Measurements from ENCODE around the gene SMARCAD1. TPM values are rescaled to one million over a fixed set of nuclear protein-coding genes. Genes with fewer than 3 reads are reported as not detected.

SMARCAD1 gene
- total RNA-seq, 1 experiment from 2014 or later = 17.0 TPM

GRCh38 chr4:94221916-94222315, 14.3 kb downstream of the SMARCAD1 start:
- TF ChIP-seq CTCF (conservative IDR thresholded peaks at IDR 0.05; ENCODE audit: low read depth, low read length) = no peak
- no peak for TF ChIP-seq EZH2 (IDR thresholded peaks at IDR 0.05; ENCODE audit: low read length, unreplicated experiment)
- no peak for TF ChIP-seq EZH2phosphoT487 (IDR thresholded peaks at IDR 0.05; ENCODE audit: borderline replicate concordance, low read length)
- no peak overlapping the region for H3K9ac ChIP-seq (ENCODE audit: low read length)
- no peaks in the 10 kb centered on the region for H3F3A ChIP-seq (ENCODE audit: low read length, unreplicated experiment)
- CTCF ChIA-PET = no interaction called here
- no peaks in the 10 kb centered on the region for H3K9me3 ChIP-seq (ENCODE audit: low read length)
- POLR2A ChIA-PET (ENCODE audit: unreplicated experiment) = no interaction called here
- no peak for DNase-seq
- H3K4me1 ChIP-seq (ENCODE audit: insufficient read depth, low read length) = peaks cover 3% of the 10 kb centered on the region; the same call in 1 of the 2 replicates
- H3K79me2 ChIP-seq (ENCODE audit: low read length) = peaks cover 30% of the 10 kb centered on the region
- H3K27ac ChIP-seq (ENCODE audit: low read length) = no peak overlapping the region
- H4K20me1 ChIP-seq (ENCODE audit: low read length) = no peaks in the 10 kb centered on the region; the same call in 1 of the 2 replicates
- intact Hi-C loops (cut with micrococcal nuclease) = no loop called here
- no TSS peak for BruUV-seq (replicated peaks)
- no peak overlapping the region for H2AFZ ChIP-seq (ENCODE audit: low read length)
- peaks cover 17% of the 10 kb centered on the region for H3K36me3 ChIP-seq (ENCODE audit: low read depth, low read length)
- no peaks in the 10 kb centered on the region for H3K9me2 ChIP-seq (replicated peaks; ENCODE audit: low read length)
- H3K27me3 ChIP-seq (ENCODE audit: low read length) = no peaks in the 10 kb centered on the region
- no peak overlapping the region for H3K4me3 ChIP-seq (ENCODE audit: low read length)
- no peak overlapping the region for H3K4me2 ChIP-seq (ENCODE audit: low read length)
- no peak for ATAC-seq

- TF ChIP-seq EZH2phosphoT487 (IDR thresholded peaks at IDR 0.05; ENCODE audit: borderline replicate concordance, low read length) = no peak
- no peak for TF ChIP-seq EZH2 (IDR thresholded peaks at IDR 0.05; ENCODE audit: low read length, unreplicated experiment)
- TF ChIP-seq CTCF (conservative IDR thresholded peaks at IDR 0.05; ENCODE audit: low read depth, low read length) = no peak
- CTCF ChIA-PET = no interaction called here
Observed at GRCh38 chr4:94225449-94225848, 17.8 kb downstream of the SMARCAD1 start.

GRCh38 chr4:94226763-94227162, 19.1 kb downstream of the SMARCAD1 start:
- CTCF ChIA-PET = no interaction called here
- Histone ChIP-seq H3K36me3 (ENCODE audit: low read depth, low read length) (peaks cover 9% of the 10 kb centered on the region; the same call in 1 of the 2 replicates), H3F3A (ENCODE audit: low read length, unreplicated experiment) (no peaks in the 10 kb centered on the region), H3K9me3 (ENCODE audit: low read length) (no peaks in the 10 kb centered on the region), H3K4me1 (ENCODE audit: insufficient read depth, low read length) (no peaks in the 10 kb centered on the region), H3K27ac (ENCODE audit: low read length) (no peak overlapping the region), H3K9me2 (replicated peaks; ENCODE audit: low read length) (no peaks in the 10 kb centered on the region), H3K4me3 (ENCODE audit: low read length) (no peak overlapping the region), H3K9ac (ENCODE audit: low read length) (no peak overlapping the region), H3K27me3 (ENCODE audit: low read length) (no peaks in the 10 kb centered on the region), H2AFZ (ENCODE audit: low read length) (no peak overlapping the region), H3K4me2 (ENCODE audit: low read length) (no peak overlapping the region), H4K20me1 (ENCODE audit: low read length) (no peaks in the 10 kb centered on the region; the same call in 1 of the 2 replicates), H3K79me2 (ENCODE audit: low read length) (peaks cover 20% of the 10 kb centered on the region; the same call in 1 of the 2 replicates)
- DNase-seq = no peak
- intact Hi-C loops (cut with micrococcal nuclease) = no loop called here
- POLR2A ChIA-PET (ENCODE audit: unreplicated experiment) = no interaction called here
- no TSS peak for BruUV-seq (replicated peaks)
- ATAC-seq = no peak
- TF ChIP-seq EZH2phosphoT487 (IDR thresholded peaks at IDR 0.05; ENCODE audit: borderline replicate concordance, low read length) = no peak
- TF ChIP-seq EZH2 (IDR thresholded peaks at IDR 0.05; ENCODE audit: low read length, unreplicated experiment) = no peak
- no peak for TF ChIP-seq CTCF (conservative IDR thresholded peaks at IDR 0.05; ENCODE audit: low read depth, low read length)

More at GRCh38 chr4:94225449-94225848, 17.8 kb downstream of the SMARCAD1 start:
- no peak overlapping the region for H2AFZ ChIP-seq (ENCODE audit: low read length)
- no TSS peak for BruUV-seq (replicated peaks)
- peaks cover 16% of the 10 kb centered on the region; the same call in 1 of the 2 replicates for H3K36me3 ChIP-seq (ENCODE audit: low read depth, low read length)
- H3K27me3 ChIP-seq (ENCODE audit: low read length) = no peaks in the 10 kb centered on the region
- H3F3A ChIP-seq (ENCODE audit: low read length, unreplicated experiment) = no peaks in the 10 kb centered on the region
- intact Hi-C loops (cut with micrococcal nuclease) = no loop called here
- no peaks in the 10 kb centered on the region for H3K9me3 ChIP-seq (ENCODE audit: low read length)
- POLR2A ChIA-PET (ENCODE audit: unreplicated experiment) = no interaction called here
- H3K4me1 ChIP-seq (ENCODE audit: insufficient read depth, low read length) = no peaks in the 10 kb centered on the region
- H3K9ac ChIP-seq (ENCODE audit: low read length) = no peak overlapping the region
- H4K20me1 ChIP-seq (ENCODE audit: low read length) = no peaks in the 10 kb centered on the region; the same call in 1 of the 2 replicates
- H3K79me2 ChIP-seq (ENCODE audit: low read length) = peaks cover 20% of the 10 kb centered on the region; the same call in 1 of the 2 replicates
- no peak overlapping the region for H3K4me2 ChIP-seq (ENCODE audit: low read length)
- ATAC-seq (no peak), DNase-seq (no peak)
- H3K9me2 ChIP-seq (replicated peaks; ENCODE audit: low read length) = no peaks in the 10 kb centered on the region
- H3K4me3 ChIP-seq (ENCODE audit: low read length) = no peak overlapping the region
- no peak overlapping the region for H3K27ac ChIP-seq (ENCODE audit: low read length)
